Measurements from ENCODE around the gene AMBP.

The AMBP gene

DNA sequence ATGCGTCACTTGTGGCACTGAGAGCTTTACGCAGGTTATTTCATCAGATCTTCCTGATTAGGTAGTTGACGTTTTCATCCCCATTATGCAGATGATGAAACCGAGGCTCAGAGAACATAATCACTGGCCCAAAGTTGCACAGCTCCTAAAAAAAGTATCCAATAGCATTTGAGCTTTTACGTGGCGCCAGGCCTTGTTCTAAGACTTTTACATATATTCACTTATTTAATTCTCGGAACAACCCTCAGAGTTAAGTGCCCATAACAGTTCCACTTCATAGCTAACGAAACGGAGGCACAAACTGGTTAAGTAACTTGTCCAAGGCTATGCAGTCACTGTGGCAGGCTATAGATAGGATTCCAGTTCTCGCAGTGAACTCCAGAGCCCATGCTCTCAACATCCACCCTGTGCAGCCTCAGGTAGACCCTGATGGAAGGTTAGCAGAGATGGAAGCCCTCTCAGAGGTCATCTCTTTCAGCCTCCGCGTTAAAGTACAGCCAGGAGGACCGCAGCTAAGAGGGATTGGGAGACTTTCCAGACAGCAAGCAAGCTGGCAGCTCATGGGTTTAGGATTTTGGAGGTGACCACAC lies 39.3 kb downstream of the AMBP start:
- Mint-ChIP-seq H3K4me3 (no peak overlapping the region), H3K27ac (no peak overlapping the region), H3K9me3 (no peaks in the 10 kb centered on the region), H3K4me1 (ENCODE audit: low read depth in 2 of 2) (no peaks in the 10 kb centered on the region), H3K36me3 (ENCODE audit: insufficient read depth) (no peaks in the 10 kb centered on the region), H3K27me3 (no peaks in the 10 kb centered on the region)
- DNase-seq = no peak
- ATAC-seq (replicated peaks) = no peak

DNA sequence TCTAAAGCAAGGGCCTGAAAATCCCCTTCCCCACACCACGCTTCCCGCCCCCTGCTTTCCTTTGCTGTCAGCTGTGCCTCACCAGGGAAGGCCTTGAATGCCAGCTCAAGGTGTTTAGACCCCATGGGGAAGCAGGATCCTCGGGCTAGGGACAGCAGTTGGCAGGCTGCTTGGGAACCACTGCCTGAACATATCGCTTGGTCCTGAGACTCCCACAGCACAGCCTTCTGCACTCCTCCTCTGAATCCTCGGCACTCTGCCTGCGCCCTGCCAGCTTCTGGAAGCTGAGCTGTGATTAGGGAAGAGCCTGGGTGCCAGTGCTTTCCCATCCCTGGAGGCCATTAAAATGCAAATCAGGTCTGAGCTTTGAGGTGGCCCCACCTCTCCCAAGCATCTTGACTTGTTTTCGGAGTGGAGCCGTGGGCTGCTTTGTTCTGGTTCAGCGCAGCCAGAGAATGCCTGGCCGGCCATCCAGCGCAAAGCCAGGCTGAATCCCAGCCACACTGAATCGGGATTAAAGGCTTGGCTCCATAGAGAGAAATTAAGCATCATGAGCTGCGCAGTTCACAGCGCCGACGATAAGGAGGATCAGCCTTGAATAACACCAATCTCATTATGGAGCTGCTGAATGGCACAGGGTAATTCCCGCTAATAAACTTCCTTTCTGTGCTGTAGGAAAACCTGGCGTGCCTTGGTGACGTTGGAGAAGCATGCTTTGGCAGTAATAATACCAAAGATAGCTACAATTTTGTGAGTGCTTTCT lies 40.0 kb downstream of the AMBP start:
- Mint-ChIP-seq H3K27me3 (no peaks in the 10 kb centered on the region), H3K4me3 (no peak overlapping the region), H3K27ac (no peak overlapping the region), H3K36me3 (ENCODE audit: insufficient read depth) (no peaks in the 10 kb centered on the region), H3K4me1 (ENCODE audit: low read depth in 2 of 2) (no peaks in the 10 kb centered on the region), H3K9me3 (no peaks in the 10 kb centered on the region)
- no peak for DNase-seq
- no peak for ATAC-seq (replicated peaks)

DNA sequence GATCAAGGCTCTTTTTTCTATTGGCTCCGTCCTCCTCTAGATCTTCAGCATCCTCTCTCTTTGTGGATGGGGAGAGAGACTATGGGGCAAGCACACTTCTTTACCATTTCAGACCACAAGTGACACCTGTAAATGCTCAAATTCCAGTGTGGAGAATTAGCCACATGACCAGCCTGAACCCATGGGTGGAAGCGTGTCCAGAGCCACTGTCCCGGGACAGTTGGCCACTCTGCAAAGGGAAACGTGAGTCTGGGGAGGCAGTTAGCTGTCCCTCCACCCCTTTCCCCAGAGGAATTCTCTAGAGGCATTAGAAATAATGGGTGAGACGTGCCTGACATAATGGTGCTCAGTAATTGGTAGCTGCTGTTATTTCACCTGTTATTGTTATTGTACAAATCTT lies 40.9 kb downstream of the AMBP start:
- Mint-ChIP-seq H3K4me1 (ENCODE audit: low read depth in 2 of 2) (no peaks in the 10 kb centered on the region), H3K36me3 (ENCODE audit: insufficient read depth) (no peaks in the 10 kb centered on the region)

DNA sequence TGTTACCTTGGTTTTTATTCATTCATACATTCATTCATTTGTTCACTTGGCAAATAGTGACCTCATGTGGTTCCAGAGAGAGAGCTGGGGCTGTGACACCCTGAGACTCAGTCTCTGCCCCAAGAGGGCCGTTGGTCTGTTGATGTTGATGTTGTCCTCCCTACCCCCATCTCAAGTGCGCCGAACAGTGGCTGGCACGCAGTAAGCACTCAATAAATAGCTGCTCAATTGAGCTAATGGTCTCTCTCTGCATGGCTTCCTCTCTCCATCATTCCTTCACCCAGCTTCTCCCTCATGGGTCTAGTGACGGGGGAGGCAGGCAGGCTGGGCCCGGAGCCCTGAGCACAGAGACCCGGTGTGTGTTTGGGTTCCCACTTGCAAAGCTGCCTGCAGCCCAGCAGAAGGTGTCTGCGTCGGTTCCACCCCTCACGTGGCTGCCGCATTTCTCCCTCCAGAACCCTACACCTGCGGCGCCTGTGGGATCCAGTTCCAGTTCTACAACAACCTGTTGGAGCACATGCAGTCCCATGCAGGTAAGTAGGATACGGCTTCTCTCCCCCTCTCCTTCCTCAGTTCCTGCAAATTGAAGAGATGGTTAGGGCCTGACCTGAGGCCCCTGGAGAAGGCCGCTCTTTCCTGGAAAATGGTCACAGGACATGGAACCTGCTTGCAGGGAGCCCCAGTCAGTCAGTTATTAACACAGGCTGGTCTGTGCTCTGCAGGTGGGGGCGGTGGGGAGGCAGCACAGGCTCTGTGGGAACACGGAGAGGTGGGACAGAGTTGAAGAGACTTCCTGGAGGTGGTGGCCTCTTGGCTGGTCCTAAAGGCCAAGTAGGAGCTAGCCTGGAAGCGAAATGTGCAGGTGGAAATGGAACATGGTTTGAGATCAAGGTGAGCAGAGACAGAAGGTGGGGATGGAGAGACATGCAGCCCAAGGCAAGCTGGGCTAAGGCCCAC lies 42.0 kb downstream of the AMBP start:
- H3K36me3 Mint-ChIP-seq (ENCODE audit: insufficient read depth) = no peaks in the 10 kb centered on the region
- no peaks in the 10 kb centered on the region for H3K9me3 Mint-ChIP-seq
- H3K27ac Mint-ChIP-seq = no peak overlapping the region
- H3K4me3 Mint-ChIP-seq = no peak overlapping the region
- no peak for DNase-seq
- H3K27me3 Mint-ChIP-seq = no peaks in the 10 kb centered on the region
- H3K4me1 Mint-ChIP-seq (ENCODE audit: low read depth in 2 of 2) = no peaks in the 10 kb centered on the region
- no peak for ATAC-seq (replicated peaks)

More for the DNA sequence above, 40.9 kb downstream of the AMBP start:
- ATAC-seq (replicated peaks) (no peak), DNase-seq (no peak)
- Mint-ChIP-seq H3K27me3 (no peaks in the 10 kb centered on the region), H3K4me3 (no peak overlapping the region), H3K27ac (no peak overlapping the region), H3K9me3 (no peaks in the 10 kb centered on the region)

DNA sequence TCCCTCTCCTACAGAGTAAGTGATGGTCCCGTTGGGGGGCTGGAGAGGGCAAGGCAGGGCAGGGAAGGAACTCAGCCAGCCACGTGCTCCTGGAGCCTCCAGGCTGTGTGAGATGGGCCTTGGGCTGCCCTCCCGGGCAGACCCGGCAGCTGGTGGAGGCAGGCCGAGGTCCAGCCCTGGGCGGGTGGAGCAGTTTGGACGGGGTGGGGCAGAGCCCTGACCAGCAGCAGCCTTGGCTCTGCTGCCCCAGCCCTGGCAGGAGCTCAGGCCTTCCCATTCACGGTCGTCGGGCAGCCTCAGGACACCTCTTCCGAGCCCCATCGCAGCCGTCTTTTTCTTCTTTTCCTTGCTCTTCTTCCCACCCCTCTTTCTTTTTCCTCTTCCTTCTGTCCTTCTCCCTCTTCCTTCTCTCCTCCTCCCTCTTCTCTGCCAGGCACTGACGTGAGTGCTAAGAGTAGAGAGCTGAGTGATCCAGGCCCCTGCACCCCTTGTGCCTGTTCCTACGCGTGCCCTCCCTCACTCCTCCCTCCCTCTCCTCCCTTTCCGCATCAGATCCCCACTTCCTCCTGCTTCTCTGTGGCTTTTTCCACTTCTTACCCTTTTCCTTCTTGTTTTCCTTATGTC lies 42.8 kb downstream of the AMBP start:
- DNase-seq (no peak), ATAC-seq (replicated peaks) (no peak)
- Mint-ChIP-seq H3K27ac (no peak overlapping the region), H3K36me3 (ENCODE audit: insufficient read depth) (no peaks in the 10 kb centered on the region), H3K4me1 (ENCODE audit: low read depth in 2 of 2) (no peaks in the 10 kb centered on the region), H3K27me3 (no peaks in the 10 kb centered on the region), H3K4me3 (no peak overlapping the region), H3K9me3 (no peaks in the 10 kb centered on the region)

- no peak for DNase-seq
- no peaks in the 10 kb centered on the region for H3K9me3 Mint-ChIP-seq
- no peak overlapping the region for H3K4me3 Mint-ChIP-seq
- H3K27ac Mint-ChIP-seq = no peak overlapping the region
- H3K4me1 Mint-ChIP-seq (ENCODE audit: low read depth in 2 of 2) = no peaks in the 10 kb centered on the region
- no peak for ATAC-seq (replicated peaks)
- H3K36me3 Mint-ChIP-seq (ENCODE audit: insufficient read depth) = no peaks in the 10 kb centered on the region
- no peaks in the 10 kb centered on the region for H3K27me3 Mint-ChIP-seq
Measured at GRCh38 chr9:114034661-114035062, 43.4 kb downstream of the AMBP start.

DNA sequence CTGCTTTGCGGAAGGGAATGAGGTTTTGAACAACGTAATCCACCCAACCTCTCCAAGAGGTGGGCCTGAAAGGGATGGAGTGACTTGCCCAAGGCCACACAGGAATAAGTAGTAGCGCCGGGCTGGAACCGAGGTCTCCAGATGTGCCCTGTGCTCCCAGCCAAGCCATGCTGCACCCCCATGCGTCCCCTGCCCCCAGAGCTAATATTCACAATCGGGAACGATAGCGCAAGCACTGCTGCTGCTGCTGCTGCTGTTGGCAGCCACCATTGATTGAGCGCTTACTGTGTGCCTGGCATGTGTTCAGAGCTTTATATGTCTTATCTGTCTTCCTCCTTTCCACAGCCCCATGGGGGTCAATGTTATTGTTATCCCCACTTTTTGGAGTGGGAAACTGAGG lies 43.9 kb downstream of the AMBP start:
- Mint-ChIP-seq H3K4me3 (no peak overlapping the region), H3K36me3 (ENCODE audit: insufficient read depth) (no peaks in the 10 kb centered on the region), H3K27me3 (no peaks in the 10 kb centered on the region), H3K4me1 (ENCODE audit: low read depth in 2 of 2) (no peaks in the 10 kb centered on the region), H3K9me3 (no peaks in the 10 kb centered on the region), H3K27ac (no peak overlapping the region)
- DNase-seq = no peak
- no peak for ATAC-seq (replicated peaks)

- ATAC-seq (replicated peaks) = no peak
- Mint-ChIP-seq H3K36me3 (ENCODE audit: insufficient read depth) (no peaks in the 10 kb centered on the region), H3K27ac (no peak overlapping the region), H3K4me1 (ENCODE audit: low read depth in 2 of 2) (no peaks in the 10 kb centered on the region), H3K9me3 (no peaks in the 10 kb centered on the region), H3K4me3 (no peak overlapping the region), H3K27me3 (no peaks in the 10 kb centered on the region)
- no peak for DNase-seq
Measured at GRCh38 chr9:114033397-114034103, 44.5 kb downstream of the AMBP start.

DNA sequence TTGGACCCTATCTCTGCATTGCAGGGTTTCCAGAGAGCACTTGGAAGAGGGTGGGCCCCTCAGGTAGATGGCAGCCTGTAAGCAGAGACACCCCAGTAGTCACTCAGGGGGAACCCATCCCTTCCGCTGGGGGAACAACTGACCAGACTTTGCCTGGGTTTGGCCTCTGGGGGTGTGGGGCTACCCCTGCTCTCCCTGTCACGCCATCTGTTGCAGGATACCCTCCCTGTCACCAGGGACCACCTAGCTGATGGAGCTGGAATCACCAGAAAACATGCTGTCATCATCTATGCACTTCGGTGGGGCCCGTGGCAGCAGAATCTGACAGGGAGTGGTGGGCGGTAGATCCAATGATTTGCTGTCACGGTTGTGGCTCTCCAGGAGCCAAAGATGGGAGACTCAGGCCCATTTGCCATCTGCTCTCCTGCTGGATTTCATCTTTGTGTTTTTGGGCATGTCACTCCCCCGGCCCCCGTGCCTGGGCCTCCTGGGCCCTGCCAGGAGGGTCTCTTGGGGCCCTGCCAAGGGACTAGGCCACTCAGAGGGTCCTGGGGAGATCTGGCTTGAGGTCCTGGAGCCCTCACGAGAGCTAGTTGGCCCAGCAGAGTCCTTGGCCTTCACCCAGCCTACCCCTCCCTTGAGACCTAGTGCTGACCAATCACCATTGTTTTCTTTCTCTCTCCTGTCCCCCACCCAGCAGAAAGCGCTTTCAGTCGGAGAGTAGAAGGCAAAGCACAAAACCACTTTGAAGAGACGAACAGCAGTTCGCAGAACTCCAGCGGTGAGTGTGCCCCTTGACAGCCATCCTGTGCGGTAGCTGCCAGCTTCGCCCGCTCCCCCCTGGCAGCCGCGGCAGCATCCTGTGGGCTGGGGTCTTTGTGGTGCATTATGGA lies 45.9 kb downstream of the AMBP start:
- no peak overlapping the region for H3K27ac Mint-ChIP-seq
- H3K36me3 Mint-ChIP-seq (ENCODE audit: insufficient read depth) = no peaks in the 10 kb centered on the region

DNA sequence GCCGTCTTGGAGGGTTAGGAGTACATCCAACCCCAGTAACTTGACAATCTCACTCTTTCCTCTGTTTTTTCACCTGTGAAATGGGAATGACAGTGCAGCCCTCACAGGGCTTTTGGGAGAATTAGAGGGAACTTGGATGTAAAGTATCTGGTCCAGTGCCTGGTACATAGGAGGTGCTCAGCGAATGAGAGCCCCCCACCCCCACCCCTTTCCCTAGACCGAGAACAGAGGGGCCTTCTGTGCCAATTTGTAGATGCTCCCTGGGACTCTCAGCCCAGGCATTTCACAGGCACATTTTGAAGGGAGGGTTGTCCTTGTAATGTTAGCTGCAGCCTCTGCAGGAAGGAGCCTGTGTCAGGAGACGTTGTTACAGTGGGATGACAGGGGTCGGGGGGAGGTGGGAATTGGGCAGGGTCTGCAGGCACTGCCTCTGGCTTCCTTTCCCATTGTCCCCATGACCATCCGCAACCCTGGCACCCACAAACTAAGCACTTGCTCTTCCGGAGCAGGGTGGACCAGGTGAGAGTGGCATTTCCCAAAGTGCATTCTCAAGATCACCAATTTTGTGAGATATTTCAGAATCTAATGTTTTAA lies 47.0 kb downstream of the AMBP start:
- peaks cover 2% of the 10 kb centered on the region in 2 donors for H3K27me3 Mint-ChIP-seq
- ATAC-seq (replicated peaks) (no peak), DNase-seq (no peak)
- H3K27ac Mint-ChIP-seq = no peak overlapping the region
- H3K36me3 Mint-ChIP-seq (ENCODE audit: insufficient read depth) = no peaks in the 10 kb centered on the region
- no peak overlapping the region for H3K4me3 Mint-ChIP-seq
- H3K9me3 Mint-ChIP-seq = no peaks in the 10 kb centered on the region
- no peaks in the 10 kb centered on the region for H3K4me1 Mint-ChIP-seq (ENCODE audit: low read depth in 2 of 2)

More for the DNA sequence above, 45.9 kb downstream of the AMBP start:
- Mint-ChIP-seq H3K4me3 (no peak overlapping the region), H3K27me3 (no peaks in the 10 kb centered on the region), H3K9me3 (no peaks in the 10 kb centered on the region), H3K4me1 (ENCODE audit: low read depth in 2 of 2) (no peaks in the 10 kb centered on the region)
- DNase-seq = no peak
- no peak for ATAC-seq (replicated peaks)

GRCh38 chr9:114030364-114030763 lies 47.7 kb downstream of the AMBP start:
- DNase-seq (no peak), ATAC-seq (replicated peaks) (no peak)
- H3K9me3 Mint-ChIP-seq = peaks cover 0 to under 1% of the 10 kb centered on the region in 2 donors
- H3K27ac Mint-ChIP-seq = no peak overlapping the region
- peaks cover 8 to 10% of the 10 kb centered on the region in 2 donors for H3K27me3 Mint-ChIP-seq
- H3K4me3 Mint-ChIP-seq = no peak overlapping the region
- H3K36me3 Mint-ChIP-seq (ENCODE audit: insufficient read depth) = no peaks in the 10 kb centered on the region
- H3K4me1 Mint-ChIP-seq (ENCODE audit: low read depth in 2 of 2) = no peaks in the 10 kb centered on the region

All from effector memory CD8-positive, alpha-beta T cell (primary cell).